LNCaP clone FGC (cell line): ENCODE results near the gene RBP3.

Experiments used
- DNase-seq: peaks from one replicate; pipeline ENCODE4 v3.0.0-alpha.2; 2011; ENCODE audit warnings: low read depth
- H3K4me3 ChIP-seq: 2 replicates; pipeline ENCODE4 v1.5.1; 2011; ENCODE audit warnings: mild to moderate bottlenecking, low read depth, low read length, control low read depth
- CTCF ChIP-seq: IDR thresholded peaks from 2 replicates; pipeline ENCODE4 v1.5.1; 2012; ENCODE audit warnings: mild to moderate bottlenecking; ENCODE audit not compliant: control insufficient read depth, insufficient read depth; ENCODE audit errors: extremely low read depth

Gene RBP3

GRCh38 chr10:47310090-47310505 is 38.1 kb upstream of the RBP3 start:
- TF ChIP-seq CTCF = no peak
- H3K4me3 ChIP-seq = no peak overlapping the region
- no peak for DNase-seq

DNA sequence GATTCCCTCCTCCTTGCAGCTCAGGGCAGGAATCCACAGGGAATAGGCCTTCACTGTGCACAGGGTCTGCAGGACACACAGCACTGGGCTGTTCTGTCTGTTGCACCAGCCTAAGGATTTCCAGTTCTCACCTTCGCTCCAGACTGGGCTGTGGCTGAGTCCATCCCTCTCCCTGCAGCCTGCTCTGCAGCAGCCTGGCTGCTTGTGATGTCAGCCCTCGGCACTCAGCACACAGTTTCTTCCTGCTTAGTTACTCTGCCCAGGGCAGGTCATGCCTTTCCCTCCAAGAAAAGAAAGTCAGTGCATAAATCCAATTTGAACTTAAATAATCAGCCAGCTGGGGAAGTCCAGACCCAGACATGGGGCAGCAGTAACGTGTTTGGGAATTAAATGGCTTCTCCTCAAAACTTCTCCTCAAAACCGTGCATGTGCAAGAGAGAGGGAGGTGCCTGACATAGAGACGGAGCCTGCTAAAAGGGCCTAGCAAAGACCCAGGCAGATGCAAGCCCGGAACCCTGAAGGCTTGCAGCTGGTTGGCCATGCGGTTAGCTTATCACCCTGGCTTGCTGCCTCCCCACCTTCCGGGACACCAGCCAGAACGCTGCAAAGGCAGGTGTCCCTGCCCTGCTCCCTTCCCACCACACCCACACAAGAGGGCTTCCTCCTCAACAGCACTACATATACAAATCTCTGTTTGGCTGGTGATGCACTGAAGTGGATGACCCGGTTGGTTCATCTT is 36.8 kb upstream of the RBP3 start:
- no peak overlapping the region for H3K4me3 ChIP-seq
- TF ChIP-seq CTCF = no peak
- DNase-seq = no peak

DNA sequence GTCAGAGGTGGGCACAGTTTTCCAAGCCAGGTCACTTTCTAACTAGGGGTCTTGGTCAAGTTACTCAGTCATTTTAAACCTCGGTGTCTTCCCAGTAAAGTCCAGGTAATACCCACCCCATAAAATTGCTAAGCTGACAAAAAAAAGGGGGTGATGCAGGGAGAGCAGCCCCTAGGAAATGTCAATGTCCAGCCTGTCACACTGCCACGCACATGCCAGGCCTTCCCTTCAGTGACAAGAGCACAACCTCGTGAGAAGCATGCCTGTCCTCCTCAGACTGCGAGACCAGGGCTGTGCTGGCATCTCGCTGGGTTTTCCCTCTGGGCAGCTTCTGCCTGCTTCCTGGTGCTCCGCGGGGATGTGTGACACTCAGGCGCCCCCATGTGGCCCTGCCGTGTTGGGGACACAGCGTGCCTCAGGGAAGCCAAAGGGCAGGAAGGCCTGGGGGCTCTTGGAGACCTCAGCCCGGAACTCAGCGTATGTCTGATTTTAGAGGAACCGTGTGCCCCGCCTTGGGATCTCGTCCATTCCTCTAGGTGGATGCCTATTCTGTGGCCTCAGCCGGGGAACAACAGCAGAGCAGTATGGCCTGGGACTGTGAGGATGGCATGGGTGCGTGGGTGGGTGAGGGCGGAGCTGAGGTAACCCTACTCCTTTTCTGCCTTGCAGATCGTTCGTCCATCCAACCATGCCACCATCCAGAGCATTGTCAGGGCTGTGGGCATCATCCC is 36.1 kb upstream of the RBP3 start:
- H3K4me3 ChIP-seq = no peak overlapping the region
- DNase-seq = peak; percentile 56

GRCh38 chr10:47312663-47312995 is 35.5 kb upstream of the RBP3 start:
- H3K4me3 ChIP-seq = no peak overlapping the region
- DNase-seq = no peak
- TF ChIP-seq CTCF = no peak

More for the DNA sequence above, 36.1 kb upstream of the RBP3 start:
- peak; percentile 99 for TF ChIP-seq CTCF

DNA sequence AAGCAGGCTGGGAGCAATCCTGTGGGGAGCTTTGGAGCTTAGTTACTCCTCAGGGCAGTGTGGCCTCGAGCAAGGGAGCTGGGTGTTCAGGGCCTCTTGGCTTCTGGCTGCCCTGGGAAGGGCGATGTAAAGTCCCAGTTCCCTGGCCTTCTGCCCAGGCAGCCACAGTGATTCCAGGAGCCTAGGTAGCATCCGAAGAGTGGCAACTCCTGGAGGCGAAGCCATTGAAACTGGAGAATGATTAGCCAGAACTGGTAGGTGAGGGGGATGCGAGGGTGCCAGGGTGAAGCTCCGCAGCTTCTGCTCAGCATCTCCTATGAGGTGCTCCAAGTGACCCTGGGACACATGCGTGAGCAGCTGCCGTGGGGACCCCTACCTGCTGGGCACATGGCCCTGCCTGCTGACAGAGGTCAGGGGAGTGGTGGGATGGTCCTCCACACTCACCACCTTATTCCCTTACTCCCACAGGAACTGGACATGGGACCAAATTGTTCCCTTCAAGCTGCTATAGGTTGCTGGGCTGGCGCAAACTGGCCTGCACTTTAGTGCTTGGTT is 33.7 kb upstream of the RBP3 start:
- DNase-seq = no peak
- no peak overlapping the region for H3K4me3 ChIP-seq
- TF ChIP-seq CTCF = no peak

GRCh38 chr10:47315421-47315820 is 32.7 kb upstream of the RBP3 start:
- no peak for DNase-seq
- TF ChIP-seq CTCF = no peak
- H3K4me3 ChIP-seq = no peak overlapping the region
